Stimulated activated CD8-positive, alpha-beta memory T cell treated with anti-CD3 and anti-CD28 coated beads, Interleukin-12 subunit alpha, Interleukin-12 subunit beta, amount 100 ng/mL, for 24 hours (primary cell): Measurements from ENCODE around the gene ZNF557.

ENCODE experiments used
- DNase-seq: peaks from one replicate; pipeline ENCODE4 v3.0.0-alpha.2; 2020; ENCODE audit errors: extremely low read depth

Gene ZNF557

DNA sequence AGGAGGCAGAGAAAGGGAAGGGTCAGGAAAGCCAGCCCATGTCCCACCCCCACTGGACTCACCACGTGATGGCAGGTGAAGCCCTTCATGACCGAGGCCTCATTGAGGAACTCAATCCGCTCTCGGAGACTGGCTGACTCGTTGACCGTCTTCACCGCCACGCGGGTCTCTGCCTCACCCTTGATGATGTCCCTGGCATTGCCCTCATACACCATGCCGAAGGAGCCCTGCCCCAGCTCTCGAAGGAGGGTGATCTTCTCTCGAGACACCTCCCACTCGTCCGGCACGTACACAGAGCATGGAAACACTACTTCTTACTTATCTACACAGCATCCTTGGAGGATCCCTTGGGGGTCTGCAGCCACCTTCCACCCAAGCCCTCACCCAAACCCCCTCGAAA, 55.7 kb downstream of the ZNF557 start:
- DNase-seq: no peak

- DNase-seq: no peak
Observed at GRCh38 chr19:7126132-7126531, 56.6 kb downstream of the ZNF557 start.

DNA sequence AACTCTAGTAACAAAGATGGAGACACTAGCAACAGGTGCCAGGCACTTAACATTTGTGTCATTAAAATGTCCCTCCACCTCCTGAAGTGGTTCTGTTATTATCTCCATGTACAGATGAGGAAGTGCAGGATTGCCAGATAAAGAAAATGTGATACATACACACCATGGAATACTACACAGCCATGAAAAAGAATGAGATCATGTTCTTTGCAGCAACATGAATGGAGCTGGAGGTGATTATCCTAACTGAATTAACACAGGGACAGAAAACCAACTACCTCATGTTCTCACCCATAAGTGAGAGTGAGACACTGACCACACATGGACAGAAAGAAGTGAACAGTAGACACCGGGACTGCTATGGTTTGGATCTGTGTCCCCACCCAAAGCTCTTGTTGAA, 60.5 kb downstream of the ZNF557 start:
- no peak for DNase-seq

GRCh38 chr19:7132054-7132453, 62.6 kb downstream of the ZNF557 start:
- no peak for DNase-seq

DNA sequence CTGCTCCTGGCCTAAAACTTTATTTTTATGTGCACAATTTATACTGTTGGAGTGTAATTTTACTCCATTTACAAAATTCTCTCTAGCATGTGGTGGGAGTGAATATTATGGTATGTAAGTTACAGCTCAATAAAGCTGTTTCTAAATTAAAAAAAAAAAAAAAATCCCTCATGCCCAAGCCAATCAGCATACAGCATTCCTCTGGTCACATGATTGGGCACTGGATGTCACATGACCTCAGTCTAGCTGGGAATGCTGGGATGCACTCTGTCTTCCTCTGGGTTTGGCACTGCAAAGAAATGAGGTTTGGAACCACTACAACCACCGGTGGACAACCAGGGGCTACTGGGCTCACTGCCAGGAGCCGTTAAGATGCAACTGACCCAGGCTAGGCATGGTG, 67.6 kb downstream of the ZNF557 start:
- DNase-seq: no peak
